Hindlimb muscle (tissue), 1 donor: ENCODE data around the gene KCNH2. TPM values are rescaled to one million over a fixed set of nuclear protein-coding genes. Genes with fewer than 3 reads are reported as not detected.
"Not testable (repeated sequence)": the region's sequence is repeated elsewhere in the genome, so short reads cannot be mapped to it uniquely, and the experiment has no call there.

ENCODE experiments used
- DNase-seq: peaks from one replicate; pipeline ENCODE4 v3.0.0-alpha.2; 2013
- polyA plus RNA-seq: library from polyadenylated mRNA; unstranded; fragments of 120-200 nt; gene quantifications from one replicate; pipeline ENCODE4 v1.2.1, GENCODE V29; 2013; ENCODE audit not compliant: insufficient read length

The KCNH2 gene
- polyA plus RNA-seq, 1 donor: 29.3 TPM

- DNase-seq: peak; percentile 71
Observed at GRCh38 chr7:150927956-150928344, 50.2 kb downstream of the KCNH2 start.

- DNase-seq: peak; percentile 19
Observed at GRCh38 chr7:150927157-150927955, 50.8 kb downstream of the KCNH2 start.

- no peak for DNase-seq
Observed at GRCh38 chr7:150926066-150926465, 52.1 kb downstream of the KCNH2 start.

- no peak for DNase-seq
Observed at GRCh38 chr7:150924369-150924781, 53.7 kb downstream of the KCNH2 start.

GRCh38 chr7:150923802-150924201 lies 54.3 kb downstream of the KCNH2 start:
- DNase-seq: no peak

GRCh38 chr7:150923196-150923595 lies 54.9 kb downstream of the KCNH2 start:
- DNase-seq: no peak

- DNase-seq: no peak
Observed at GRCh38 chr7:150919160-150919559, 59.0 kb downstream of the KCNH2 start.

GRCh38 chr7:150918378-150918777 lies 59.7 kb downstream of the KCNH2 start:
- DNase-seq: no peak

- DNase-seq: no peak
Observed at GRCh38 chr7:150917969-150918368, 60.2 kb downstream of the KCNH2 start.

GRCh38 chr7:150916670-150917069 lies 61.5 kb downstream of the KCNH2 start:
- no peak for DNase-seq

- no peak for DNase-seq
Observed at GRCh38 chr7:150914966-150915365, 63.2 kb downstream of the KCNH2 start.

- DNase-seq: no peak
Observed at GRCh38 chr7:150914196-150914595, 63.9 kb downstream of the KCNH2 start.

- no peak for DNase-seq
Observed at GRCh38 chr7:150912427-150912826, 65.7 kb downstream of the KCNH2 start.

- no peak for DNase-seq
Observed at GRCh38 chr7:150911590-150912267, 66.4 kb downstream of the KCNH2 start.

- no peak for DNase-seq
Observed at GRCh38 chr7:150910996-150911422, 67.1 kb downstream of the KCNH2 start.

- DNase-seq: not testable (repeated sequence)
Observed at GRCh38 chr7:150910305-150910995, 67.7 kb downstream of the KCNH2 start.

- no peak for DNase-seq
Observed at GRCh38 chr7:150909200-150909995, 68.7 kb downstream of the KCNH2 start.

GRCh38 chr7:150908173-150908572 lies 69.9 kb downstream of the KCNH2 start:
- DNase-seq: no peak

- DNase-seq: no peak
Observed at GRCh38 chr7:150904011-150904909, 73.9 kb downstream of the KCNH2 start.

GRCh38 chr7:150903606-150904005 lies 74.5 kb downstream of the KCNH2 start:
- DNase-seq: no peak
